K562 treated with DMSO at 1 percent for 4 hours (cell line): ENCODE data around the gene PHLPP2. TPM values are rescaled to one million over a fixed set of nuclear protein-coding genes. Genes with fewer than 3 reads are reported as not detected.

Source experiments
- total RNA-seq: library from RNA; unstranded; fragments of 300-600 nt; gene quantifications from 2 replicates; pipeline ENCODE4 v1.2.3, GENCODE V29; 2022; ENCODE audit not compliant: insufficient read depth

The PHLPP2 gene
- 1.8 and 2.5 TPM in 2 replicates for total RNA-seq

DNA sequence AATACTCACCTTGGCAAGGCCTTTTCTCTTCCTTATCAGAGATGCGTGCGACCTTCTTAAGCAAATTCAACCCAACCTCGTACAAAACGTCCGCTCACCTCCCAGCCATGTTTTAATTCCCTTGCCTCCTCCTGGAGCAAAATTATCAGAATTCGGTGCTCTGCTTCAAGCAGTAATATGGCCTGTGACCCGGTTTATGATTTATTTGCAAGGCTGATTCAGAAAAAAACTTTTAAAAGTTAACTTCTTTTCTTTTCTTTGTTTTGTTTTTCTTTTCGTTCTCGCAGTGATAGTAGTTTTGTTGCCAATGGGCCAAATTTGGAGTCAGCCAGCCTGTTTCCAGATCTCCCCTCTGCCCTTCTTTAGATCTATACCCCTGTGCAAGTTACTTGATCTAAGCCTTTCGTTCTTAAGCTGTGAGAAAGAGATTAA is at the start of gene PHLPP2:
Gene PHLPP2, minus strand, starts transcription at position 382 of the 432 bp plus-strand sequence. CDS start 9,906 bp downstream, outside the sequence.

GRCh38 chr16:71626018-71626857 is 98.3 kb downstream of the PHLPP2 start, which contains the start of gene MARVELD3:
Gene MARVELD3 (plus strand): TSS chr16:71626184. CDS start chr16:71626230, 46 bp downstream.

Other genes with a start within 250 kb of the PHLPP2 start
- gene ZNF19, start 235.4 kb downstream of the PHLPP2 start, total RNA-seq = 0.58 TPM in 1 of 2 replicates, not detected in the other
- gene CHST4, start 198.3 kb downstream of the PHLPP2 start, total RNA-seq = not detected in 2 replicates
- gene TAT, start 147.6 kb downstream of the PHLPP2 start, total RNA-seq = not detected in 2 replicates
- not detected in 2 replicates for gene MARVELD3, start 98.5 kb downstream of the PHLPP2 start, total RNA-seq
- 39.1 and 44.6 TPM in 2 replicates for gene AP1G1, start 84.1 kb upstream of the PHLPP2 start, total RNA-seq
- 7.5 and 9.8 TPM in 2 replicates for gene ATXN1L, start 121.3 kb upstream of the PHLPP2 start, total RNA-seq
- 4.4 and 5.6 TPM in 2 replicates for gene ZNF821, start 159.5 kb upstream of the PHLPP2 start, total RNA-seq
- 96.4 and 139 TPM in 2 replicates for gene IST1, start 170.8 kb upstream of the PHLPP2 start, total RNA-seq